IPS-18c (cell line): ENCODE data around the gene HPCAL1.

Source experiments
- H3K4me3 ChIP-seq: 2 replicates; pipeline ENCODE4 v1.7.0; 2013; ENCODE audit warnings: low read depth, mild to moderate bottlenecking, low read length, moderate library complexity; ENCODE audit not compliant: insufficient read depth
- H3K9me3 ChIP-seq: one replicate; pipeline ENCODE4 v1.6.1; 2013; ENCODE audit warnings: mild to moderate bottlenecking, low read length, moderate library complexity; ENCODE audit not compliant: control insufficient read depth, insufficient read depth

The HPCAL1 gene

DNA sequence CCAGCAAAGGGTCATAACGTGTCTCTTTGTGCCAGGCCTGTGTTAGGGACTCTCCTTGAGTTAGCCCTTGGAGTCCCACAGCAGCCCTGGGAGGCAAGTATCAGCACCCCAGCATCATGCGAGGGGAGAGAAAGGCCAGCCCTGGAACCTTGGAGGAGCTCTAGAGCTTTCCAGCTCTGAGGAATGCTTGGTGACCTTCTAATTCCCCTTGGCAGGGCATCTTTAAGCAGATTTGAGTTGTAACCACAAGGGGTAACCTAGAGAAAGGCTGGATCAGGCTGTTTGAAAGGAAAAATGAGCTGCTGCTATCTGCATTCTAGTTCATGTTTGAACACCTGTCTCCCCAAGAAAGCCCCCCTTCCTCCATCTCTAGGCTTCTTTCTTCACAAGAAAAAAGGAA is 169.3 kb downstream of the HPCAL1 start:
- H3K4me3 ChIP-seq = no peak overlapping the region
- H3K9me3 ChIP-seq = no peaks in the 10 kb centered on the region

DNA sequence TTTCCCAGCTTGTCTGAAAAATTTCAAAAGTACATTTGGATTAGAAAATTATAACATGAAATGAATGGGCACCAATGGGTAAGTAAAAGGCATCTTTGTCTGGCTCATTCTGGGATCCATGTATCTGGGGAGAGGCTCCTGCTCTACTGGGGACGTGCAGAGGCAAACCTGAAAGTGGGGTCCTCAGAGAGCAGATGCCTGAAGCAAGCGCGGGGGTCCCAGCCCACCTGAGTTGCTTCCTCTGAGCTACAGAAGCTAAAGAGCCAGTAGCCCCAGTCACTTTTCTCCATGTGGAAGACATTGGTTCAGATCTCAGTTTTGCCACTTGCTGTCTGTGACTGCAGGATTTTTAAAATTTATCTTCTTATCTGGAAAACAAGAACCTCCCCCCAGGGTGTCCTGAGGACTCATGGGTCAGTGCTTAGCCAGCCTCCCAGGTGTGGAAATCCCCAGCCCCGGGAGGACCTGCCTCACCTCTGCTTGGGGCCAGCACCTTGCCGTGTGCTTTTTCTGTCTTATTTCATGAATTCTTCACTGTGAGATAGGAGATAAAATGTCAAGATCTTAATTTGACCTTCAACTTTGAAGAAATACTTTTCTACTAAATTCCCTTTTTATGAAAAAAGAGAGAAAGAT is 170.5 kb downstream of the HPCAL1 start:
- Histone ChIP-seq H3K9me3 (no peaks in the 10 kb centered on the region), H3K4me3 (no peak overlapping the region)

DNA sequence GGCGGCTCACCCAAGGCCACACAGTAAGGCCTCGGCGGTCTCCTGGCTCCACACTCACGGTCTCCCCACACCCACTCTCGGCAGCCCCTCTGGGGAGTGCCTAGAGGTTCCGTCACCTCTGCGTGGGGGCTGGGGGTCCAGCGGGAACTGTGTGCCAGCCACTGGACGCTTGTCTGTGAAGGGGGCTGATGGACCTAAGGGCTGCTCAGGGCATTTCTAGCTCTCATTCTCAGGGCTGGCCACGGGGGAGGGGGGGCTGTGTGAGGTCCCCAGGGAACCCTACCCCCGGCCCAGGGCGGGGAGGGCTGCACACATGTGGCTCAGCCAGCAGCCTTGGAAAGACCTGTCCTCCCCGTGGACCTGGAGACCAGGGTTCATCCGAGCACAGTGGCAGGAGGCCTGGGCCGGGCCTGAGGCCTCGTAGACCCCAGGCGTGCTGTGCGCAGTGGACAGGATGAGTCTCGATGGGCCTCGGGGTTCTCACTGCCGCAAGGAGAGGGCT is 172.6 kb downstream of the HPCAL1 start:
- H3K9me3 ChIP-seq = no peaks in the 10 kb centered on the region
- no peak overlapping the region for H3K4me3 ChIP-seq

DNA sequence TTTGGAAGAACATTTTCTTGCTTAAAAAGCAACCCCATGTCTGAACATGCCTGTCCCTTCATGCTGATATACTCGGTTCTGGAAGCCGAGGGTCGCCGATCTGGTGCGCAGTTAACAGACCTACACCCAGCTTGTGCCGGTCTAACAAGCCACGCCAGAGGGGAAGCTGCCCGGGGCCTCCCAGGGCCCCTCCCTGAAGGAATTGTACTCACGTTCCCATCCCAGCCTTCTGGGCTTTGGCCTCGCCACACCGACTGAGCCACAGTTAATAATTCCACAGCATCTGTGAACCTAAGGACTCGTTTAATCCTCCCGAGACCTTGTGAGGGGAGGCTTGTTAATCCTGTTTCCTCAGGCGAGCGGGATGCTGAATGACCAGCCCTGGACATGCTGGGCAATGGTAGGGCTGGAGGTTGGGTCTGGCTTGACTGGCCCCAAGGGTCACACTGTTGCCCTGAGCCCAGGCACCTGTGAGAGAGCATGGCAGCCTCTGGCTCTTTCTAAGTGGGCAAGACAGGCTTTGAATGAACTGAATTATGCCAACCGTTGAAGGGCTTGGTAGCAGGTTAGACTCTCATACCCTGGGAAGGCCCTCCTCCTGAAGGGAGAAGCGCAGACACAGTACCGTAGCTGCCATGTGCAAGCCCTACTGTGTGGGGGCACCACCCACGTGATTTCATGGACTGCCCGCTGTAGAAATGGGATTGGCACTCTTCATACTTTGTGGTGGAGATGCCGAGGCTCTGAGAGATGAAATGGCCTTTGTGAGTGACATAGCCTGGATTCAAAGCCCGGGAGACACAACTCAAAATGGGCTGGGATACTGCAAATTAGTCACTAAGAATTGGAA is 173.3 kb downstream of the HPCAL1 start:
- Histone ChIP-seq H3K9me3 (no peaks in the 10 kb centered on the region), H3K4me3 (no peak overlapping the region)

DNA sequence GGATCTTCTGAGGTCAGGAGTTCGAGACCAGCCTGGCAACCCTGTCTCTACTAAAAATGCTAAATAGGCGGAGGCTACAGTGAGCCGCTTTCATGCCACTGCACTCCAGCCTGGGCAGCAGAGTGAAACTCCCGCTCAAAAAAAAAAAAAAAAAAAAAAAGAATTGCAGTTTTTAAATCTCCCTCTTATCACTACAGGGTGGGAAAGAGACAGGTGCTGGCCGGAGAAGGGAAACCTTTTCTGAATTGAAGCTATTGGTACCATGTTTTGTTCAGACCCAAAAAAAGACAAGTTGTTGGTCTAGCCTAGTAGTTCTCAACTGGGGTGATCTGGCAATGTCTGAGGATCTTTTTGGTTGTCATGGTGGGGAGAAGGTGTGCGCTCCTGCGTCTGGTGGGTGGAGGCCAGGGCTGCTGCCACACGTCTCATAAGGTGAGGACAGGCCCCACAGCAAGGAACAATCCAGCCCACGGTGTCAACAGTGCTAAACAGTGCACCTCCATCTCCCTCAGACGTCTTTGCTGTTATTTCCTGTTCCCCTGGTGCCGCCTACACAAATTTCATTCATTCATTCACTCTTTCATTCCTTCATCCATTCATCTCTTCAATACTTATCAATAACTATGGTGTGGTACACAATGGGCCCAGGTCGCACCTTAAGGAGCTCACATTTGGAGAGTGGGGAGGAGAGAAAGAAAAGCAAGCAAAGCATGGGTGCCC is 174.2 kb downstream of the HPCAL1 start:
- Histone ChIP-seq H3K4me3 (no peak overlapping the region), H3K9me3 (no peaks in the 10 kb centered on the region)
